Measurements from ENCODE around the gene ANKS3. TPM values are rescaled to one million over a fixed set of nuclear protein-coding genes. Genes with fewer than 3 reads are reported as not detected.

The ANKS3 gene
- total and polyA plus RNA-seq, 12 donors, result 5.1 to 33.7 (median 8.3) TPM

GRCh38 chr16:4747906-4748681 lies 14.0 kb upstream of the ANKS3 start:
- TF ChIP-seq CTCF (IDR thresholded peaks at IDR 0.05), result no peak
- Histone ChIP-seq H3K4me1 (peaks cover 0 to 17% (median 4%) of the 10 kb centered on the region in 9 donors), H3K9me3 (no peaks in the 10 kb centered on the region), H3K27me3 (no peaks in the 10 kb centered on the region), H3K4me3 (no peak overlapping the region), H3K27ac (no peak overlapping the region), H3K36me3 (peaks cover 0 to 49% (median 24%) of the 10 kb centered on the region in 9 donors)
- 82 to 84% methylated on average over 14 of the region's 14 CpGs for WGBS, 2 donors
- intact Hi-C loops (cut with DNase I), result no loop called here
- no peak for DNase-seq
- no peak for ATAC-seq

GRCh38 chr16:4746991-4747574 lies 13.0 kb upstream of the ANKS3 start:
- Histone ChIP-seq H3K4me1 (peaks cover 0 to 22% (median 6%) of the 10 kb centered on the region in 9 donors), H3K4me3 (no peak overlapping the region), H3K27me3 (no peaks in the 10 kb centered on the region), H3K36me3 (peaks cover 0 to 39% (median 18%) of the 10 kb centered on the region in 9 donors), H3K9me3 (no peaks in the 10 kb centered on the region), H3K27ac (no peak overlapping the region)
- WGBS, 2 donors, result 53 to 55% methylated on average over 15 of the region's 15 CpGs
- TF ChIP-seq CTCF (IDR thresholded peaks at IDR 0.05), result no peak
- DNase-seq (no peak), ATAC-seq (peak in 3 of 8 donors; percentile 11 to 29 (median 20))
- intact Hi-C loops (cut with DNase I), result no loop called here

- DNase-seq, result no peak
- Histone ChIP-seq H3K27ac (no peak overlapping the region), H3K4me1 (peaks cover 0 to 22% (median 6%) of the 10 kb centered on the region in 9 donors), H3K36me3 (peaks cover 0 to 30% (median 9%) of the 10 kb centered on the region in 9 donors), H3K9me3 (no peaks in the 10 kb centered on the region), H3K4me3 (no peak overlapping the region), H3K27me3 (no peaks in the 10 kb centered on the region)
- intact Hi-C loops (cut with DNase I), result no loop called here
- ATAC-seq, result no peak
- WGBS, 2 donors, result 74 to 75% methylated on average over 8 of the region's 8 CpGs
- TF ChIP-seq CTCF (IDR thresholded peaks at IDR 0.05), result no peak
Measured at GRCh38 chr16:4746215-4746614, 12.1 kb upstream of the ANKS3 start.

- Histone ChIP-seq H3K4me3 (no peak overlapping the region), H3K36me3 (peaks cover 0 to 21% (median 4%) of the 10 kb centered on the region in 9 donors), H3K9me3 (no peaks in the 10 kb centered on the region), H3K4me1 (peaks cover 0 to 22% (median 6%) of the 10 kb centered on the region in 9 donors), H3K27ac (no peak overlapping the region), H3K27me3 (no peaks in the 10 kb centered on the region)
- no peak for TF ChIP-seq CTCF (IDR thresholded peaks at IDR 0.05)
- intact Hi-C loops (cut with DNase I), result no loop called here
- DNase-seq, result no peak
- WGBS, 2 donors, result 81 to 93% methylated on average over 3 of the region's 3 CpGs
- no peak for ATAC-seq
Measured at GRCh38 chr16:4745274-4745569, 11.2 kb upstream of the ANKS3 start.
